HEK293T (cell line): Measurements from ENCODE around the gene CHD2.

Experiments
- ARNT ChIP-seq: fragments of 450-650 bp; IDR thresholded peaks from 2 replicates; pipeline ENCODE4 v1.6.1; 2017; ENCODE audit warnings: mild to moderate bottlenecking
- BHLHE40 ChIP-seq: fragments of 450-650 bp; IDR thresholded peaks from 2 replicates; pipeline ENCODE4 v1.6.1; 2016; ENCODE audit warnings: mild to moderate bottlenecking, moderate library complexity, borderline replicate concordance
- FOXA1 ChIP-seq: fragments of 450-650 bp; IDR thresholded peaks from 2 replicates; pipeline ENCODE4 v1.6.1; 2016; ENCODE audit warnings: mild to moderate bottlenecking
- FOXK2 ChIP-seq: fragments of 450-650 bp; IDR thresholded peaks from 2 replicates; pipeline ENCODE4 v1.6.1; 2016; ENCODE audit warnings: mild to moderate bottlenecking
- FOXM1 ChIP-seq: fragments of 450-650 bp; IDR thresholded peaks from 2 replicates; pipeline ENCODE4 v1.6.1; 2017; ENCODE audit warnings: mild to moderate bottlenecking, borderline replicate concordance
- HDGF ChIP-seq: fragments of 450-650 bp; IDR thresholded peaks from 2 replicates; pipeline ENCODE4 v1.6.1; 2017; ENCODE audit warnings: antibody characterized with exemption, borderline replicate concordance
- LEF1 ChIP-seq: fragments of 450-650 bp; IDR thresholded peaks from 2 replicates; pipeline ENCODE4 v1.6.1; 2017; ENCODE audit warnings: mild to moderate bottlenecking, borderline replicate concordance
- NFRKB ChIP-seq: fragments of 450-650 bp; IDR thresholded peaks from 2 replicates; pipeline ENCODE4 v1.6.1; 2016; ENCODE audit warnings: mild to moderate bottlenecking, moderate library complexity
- PKNOX1 ChIP-seq: fragments of 450-650 bp; IDR thresholded peaks from 2 replicates; pipeline ENCODE4 v1.6.1; 2016
- SP1 ChIP-seq: fragments of 450-650 bp; IDR thresholded peaks from 2 replicates; pipeline ENCODE4 v1.6.1; 2017
- ZNF384 ChIP-seq: fragments of 450-650 bp; IDR thresholded peaks from 2 replicates; pipeline ENCODE4 v1.6.1; 2016

DNA sequence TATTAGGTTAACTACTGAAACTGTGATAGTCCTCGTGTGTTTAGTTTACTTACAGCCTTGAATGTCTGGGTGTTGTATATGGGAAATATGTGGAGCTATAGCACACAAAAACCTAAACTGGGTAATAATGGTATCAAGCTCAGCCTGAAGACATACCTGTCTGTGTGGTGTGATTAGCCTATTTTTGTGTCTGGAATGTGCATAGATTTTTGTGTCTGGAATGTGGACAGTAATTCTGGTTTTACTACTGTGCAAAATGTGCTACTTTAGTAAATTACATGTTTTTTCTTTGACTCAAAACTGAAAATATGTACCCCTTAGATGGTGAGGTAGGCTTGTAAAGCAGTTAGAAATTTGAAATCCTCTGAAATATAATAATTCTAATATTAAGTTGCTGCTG lies 43.5 kb downstream of the CHD2 start:
- TF ChIP-seq HDGF: no peak
- no peak for TF ChIP-seq PKNOX1
- no peak for TF ChIP-seq ARNT
- TF ChIP-seq BHLHE40: no peak
- TF ChIP-seq FOXA1: no peak
- TF ChIP-seq SP1: no peak
- no peak for TF ChIP-seq NFRKB
- no peak for TF ChIP-seq ZNF384
- TF ChIP-seq FOXK2: no peak
- TF ChIP-seq FOXM1: no peak
- no peak for TF ChIP-seq LEF1
